Smooth muscle cell (in vitro differentiated cells): Measurements from ENCODE around the gene PAN2. TPM values are rescaled to one million over a fixed set of nuclear protein-coding genes. Genes with fewer than 3 reads are reported as not detected.

Experiments used
- DNase-seq: peaks from one replicate; lab custom pipeline; 2025; ENCODE audit not compliant: unreplicated experiment; lab: John Stamatoyannopoulos, UW
- H2AFZ ChIP-seq: fragments of 200-600 bp; sonication (generic); 2 replicates; pipeline ENCODE4 v1.6.0; 2016; ENCODE audit warnings: antibody characterized with exemption, low read depth, mild to moderate bottlenecking
- H3F3A ChIP-seq: fragments of 200-600 bp; sonication (generic); 2 replicates; pipeline ENCODE4 v1.6.0; 2017; ENCODE audit warnings: antibody characterized with exemption, low read depth
- H3K27ac ChIP-seq: fragments of 200-600 bp; sonication (generic); 2 replicates; pipeline ENCODE4 v1.5.1; 2016; ENCODE audit warnings: low read depth, mild to moderate bottlenecking
- H3K27me3 ChIP-seq: fragments of 200-600 bp; sonication (generic); 2 replicates; pipeline ENCODE4 v1.6.1; 2016; ENCODE audit warnings: low read depth, mild to moderate bottlenecking
- H3K36me3 ChIP-seq: fragments of 200-600 bp; sonication (generic); 2 replicates; pipeline ENCODE4 v1.5.1; 2016; ENCODE audit warnings: low read depth
- H3K4me1 ChIP-seq: fragments of 200-600 bp; sonication (generic); 2 replicates; pipeline ENCODE4 v1.5.1; 2016; ENCODE audit warnings: low read depth
- H3K4me2 ChIP-seq: fragments of 200-600 bp; sonication (generic); 2 replicates; pipeline ENCODE4 v1.6.0; 2016; ENCODE audit warnings: mild to moderate bottlenecking
- H3K4me3 ChIP-seq: fragments of 200-600 bp; sonication (generic); 2 replicates; pipeline ENCODE4 v1.5.1; 2016; ENCODE audit warnings: mild to moderate bottlenecking
- H3K79me2 ChIP-seq: fragments of 200-600 bp; sonication (generic); 2 replicates; pipeline ENCODE4 v1.6.0; 2016; ENCODE audit warnings: low read depth, mild to moderate bottlenecking
- H3K9ac ChIP-seq: fragments of 200-600 bp; sonication (generic); 2 replicates; pipeline ENCODE4 v1.6.0; 2016; ENCODE audit warnings: low read depth
- H3K9me3 ChIP-seq: fragments of 200-600 bp; sonication (generic); replicated peaks from 2 replicates; pipeline ENCODE4 v1.5.1; 2016; ENCODE audit warnings: low read depth
- H4K20me1 ChIP-seq: fragments of 200-600 bp; sonication (generic); 2 replicates; pipeline ENCODE4 v1.6.0; 2016; ENCODE audit warnings: low read depth
- CTCF ChIP-seq: fragments of 200-600 bp; sonication (generic); IDR thresholded peaks from 2 replicates; pipeline ENCODE4 v1.5.1; 2017; ENCODE audit warnings: borderline replicate concordance, mild to moderate bottlenecking, antibody characterized with exemption; ENCODE audit not compliant: insufficient read depth, poor library complexity, severe bottlenecking
- WGBS: methylation state at CpG from one replicate; pipeline ENCODE4 v1.1.7; 2016; ENCODE audit warnings: low lambda C conversion rate; 5-methylcytosine and 5-hydroxymethylcytosine counted together
- polyA plus RNA-seq: library from polyadenylated mRNA; unstranded; fragments of >200 nt; fragmentation: Nextera tagmentation; extraction: Ambion mirVana; gene quantifications from 2 replicates; pipeline ENCODE4 v1.2.1, GENCODE V29; 2016
- total RNA-seq: library from RNA; depleted of rRNA; stranded (reverse); fragments of >200 nt; gene quantifications from 2 replicates; pipeline ENCODE4 v1.2.3, GENCODE V29; 2014

The PAN2 gene
- total and polyA plus RNA-seq, 2 experiments from 2014 or later: 14.7 to 55.6 TPM

GRCh38 chr12:56297400-56297799 lies 36.4 kb downstream of the PAN2 start:
- peaks cover 16% of the 10 kb centered on the region for H3K4me1 ChIP-seq
- peaks cover 15% of the 10 kb centered on the region for H3F3A ChIP-seq
- no peak for DNase-seq
- H3K9me3 ChIP-seq: no peaks in the 10 kb centered on the region
- H2AFZ ChIP-seq: no peak overlapping the region
- no peak overlapping the region for H3K27ac ChIP-seq
- H3K27me3 ChIP-seq: no peaks in the 10 kb centered on the region
- no peak for TF ChIP-seq CTCF
- no peaks in the 10 kb centered on the region for H3K36me3 ChIP-seq
- H3K4me3 ChIP-seq: no peak overlapping the region
- 94% methylated on average over 8 of the region's 8 CpGs for WGBS
- peaks cover 70% of the 10 kb centered on the region for H3K79me2 ChIP-seq
- H4K20me1 ChIP-seq: peaks cover 57% of the 10 kb centered on the region
- H3K4me2 ChIP-seq: no peak overlapping the region
- no peak overlapping the region for H3K9ac ChIP-seq

GRCh38 chr12:56296295-56296694 lies 37.5 kb downstream of the PAN2 start:
- Histone ChIP-seq H3K27ac (no peak overlapping the region), H3K4me3 (no peak overlapping the region), H3F3A (peaks cover 8% of the 10 kb centered on the region), H2AFZ (no peak overlapping the region), H3K4me1 (peaks cover 16% of the 10 kb centered on the region), H3K79me2 (peaks cover 78% of the 10 kb centered on the region), H3K4me2 (no peak overlapping the region), H4K20me1 (peaks cover 68% of the 10 kb centered on the region), H3K36me3 (no peaks in the 10 kb centered on the region), H3K27me3 (no peaks in the 10 kb centered on the region), H3K9ac (no peak overlapping the region), H3K9me3 (no peaks in the 10 kb centered on the region)
- no peak for DNase-seq
- TF ChIP-seq CTCF: no peak
- 91% methylated on average over 5 of the region's 5 CpGs for WGBS

GRCh38 chr12:56293795-56294194 lies 40.0 kb downstream of the PAN2 start:
- Histone ChIP-seq H3K9ac (no peak overlapping the region), H4K20me1 (peaks cover 78% of the 10 kb centered on the region), H3K27ac (no peak overlapping the region), H3F3A (no peaks in the 10 kb centered on the region), H2AFZ (no peak overlapping the region), H3K36me3 (no peaks in the 10 kb centered on the region), H3K4me2 (no peak overlapping the region), H3K9me3 (no peaks in the 10 kb centered on the region), H3K4me1 (peaks cover 3% of the 10 kb centered on the region), H3K79me2 (peaks cover 92% of the 10 kb centered on the region), H3K4me3 (no peak overlapping the region), H3K27me3 (no peaks in the 10 kb centered on the region)
- 96% methylated on average over 5 of the region's 5 CpGs for WGBS
- TF ChIP-seq CTCF: no peak
- no peak for DNase-seq

- no peak for TF ChIP-seq CTCF
- WGBS: 91% methylated on average over 3 of the region's 3 CpGs
- Histone ChIP-seq H2AFZ (no peak overlapping the region), H3K9ac (no peak overlapping the region), H3F3A (no peaks in the 10 kb centered on the region), H3K27me3 (no peaks in the 10 kb centered on the region), H3K27ac (no peak overlapping the region), H3K36me3 (peaks cover 1% of the 10 kb centered on the region), H3K4me3 (no peak overlapping the region), H3K79me2 (peaks cover 66% of the 10 kb centered on the region), H3K4me1 (no peaks in the 10 kb centered on the region), H3K9me3 (no peaks in the 10 kb centered on the region), H3K4me2 (no peak overlapping the region), H4K20me1 (peaks cover 62% of the 10 kb centered on the region)
- no peak for DNase-seq
Measured at GRCh38 chr12:56288705-56289387, 45.0 kb downstream of the PAN2 start.
